ENCODE data around the gene ASNSD1.
"Not testable (repeated sequence)": the region's sequence is repeated elsewhere in the genome, so short reads cannot be mapped to it uniquely, and the experiment has no call there.

Gene ASNSD1

DNA sequence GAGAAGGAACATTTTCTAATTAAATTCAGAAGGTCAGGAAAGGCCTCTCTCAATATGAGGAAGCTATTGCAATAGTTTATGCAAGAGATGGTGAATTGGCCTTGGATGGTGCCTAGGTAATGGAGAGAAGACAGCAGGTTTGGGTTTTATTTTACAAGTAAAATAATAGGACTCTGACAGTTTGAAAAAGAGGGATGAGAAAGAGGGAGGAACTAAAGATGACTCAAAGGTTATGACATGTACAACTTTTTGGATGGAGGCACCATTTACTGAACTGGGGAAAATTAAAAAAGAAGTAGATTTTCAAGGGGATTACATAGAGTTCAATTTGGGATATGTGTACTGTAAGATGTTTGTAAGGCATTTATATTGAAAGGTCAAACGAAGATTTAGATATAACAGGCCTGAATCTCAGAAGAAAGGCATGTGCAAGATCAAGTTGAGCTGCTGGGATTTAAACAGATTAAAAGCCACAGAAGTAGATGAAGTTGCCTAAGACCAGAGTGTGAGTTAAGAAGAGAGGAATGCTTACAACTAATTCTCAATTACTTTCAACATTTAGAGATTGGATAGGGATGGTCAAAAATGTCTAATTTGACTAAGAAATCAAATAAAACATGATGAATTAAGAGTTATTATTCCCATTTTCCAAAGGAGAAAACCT, 12.3 kb upstream of the ASNSD1 start:
- DNase-seq = no peak

- DNase-seq = no peak
Observed at GRCh38 chr2:189651284-189651683, 10.0 kb upstream of the ASNSD1 start.

- DNase-seq = not testable (repeated sequence)
Observed at GRCh38 chr2:189653464-189653863, 7.8 kb upstream of the ASNSD1 start.

GRCh38 chr2:189654641-189655040, 6.6 kb upstream of the ASNSD1 start:
- no peak for DNase-seq

DNA sequence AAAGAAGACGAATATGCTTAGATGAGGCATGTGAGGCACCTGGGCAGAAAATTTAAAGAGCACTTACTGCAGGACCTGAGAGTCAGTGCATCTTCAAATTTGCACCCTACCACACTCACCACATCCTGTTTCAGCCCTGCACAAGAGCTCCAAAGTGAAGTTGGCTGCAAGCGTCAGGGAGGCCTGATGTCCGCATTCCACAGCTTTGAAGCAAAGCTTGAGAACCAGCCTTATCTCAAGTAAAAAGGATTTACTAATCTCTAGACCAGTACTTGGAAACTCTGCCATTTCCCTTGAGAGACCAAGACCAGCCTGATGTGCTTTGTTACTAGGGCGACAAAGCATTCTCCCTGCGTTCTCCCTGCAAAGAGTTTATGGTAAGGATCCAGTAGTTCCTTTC, 3.4 kb upstream of the ASNSD1 start:
- no peak for DNase-seq

DNA sequence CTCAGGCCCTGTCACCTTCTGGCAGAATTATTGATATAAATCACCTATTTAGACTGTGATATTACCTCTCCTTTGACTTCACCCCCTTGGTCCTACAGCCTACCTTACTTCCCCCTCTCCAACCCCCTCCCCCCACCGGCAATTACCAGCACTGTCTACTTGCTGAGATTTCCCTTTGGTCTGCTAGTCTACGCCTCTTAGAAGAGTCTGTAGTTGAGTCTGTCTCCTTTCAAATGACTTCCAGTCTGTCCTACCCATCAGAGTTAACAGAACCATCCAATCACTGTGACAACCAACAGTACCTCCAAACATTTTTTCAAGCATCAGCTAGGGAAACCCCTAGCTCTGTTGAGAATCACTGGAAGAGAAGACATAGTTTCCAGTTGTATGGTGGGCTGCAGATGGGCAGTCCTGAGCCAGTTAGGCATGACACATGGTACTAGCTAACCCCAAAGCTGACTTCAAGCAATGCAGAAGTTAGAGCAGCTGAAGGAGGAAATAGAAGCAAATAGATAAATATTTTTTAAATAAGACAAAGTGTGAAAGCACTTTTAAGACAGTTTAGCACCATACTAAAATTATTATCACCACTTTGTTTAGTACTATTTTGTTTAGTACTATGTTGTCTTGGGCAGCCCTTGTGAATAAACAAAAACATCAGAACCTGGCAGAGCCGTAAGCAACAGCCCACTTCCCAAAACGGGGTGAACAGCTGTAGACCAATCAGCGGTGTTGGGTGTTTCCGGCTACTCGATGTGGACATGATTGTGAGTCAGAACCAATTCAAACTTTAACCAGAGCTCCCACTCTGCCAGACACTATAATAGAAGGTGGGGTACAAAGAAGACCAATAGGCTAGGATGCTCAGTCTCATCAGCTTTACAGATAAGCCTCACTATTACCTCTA, 2.7 kb upstream of the ASNSD1 start:
- DNase-seq = no peak

- DNase-seq = no peak
Observed at GRCh38 chr2:189659734-189660133, 1.5 kb upstream of the ASNSD1 start.

DNA sequence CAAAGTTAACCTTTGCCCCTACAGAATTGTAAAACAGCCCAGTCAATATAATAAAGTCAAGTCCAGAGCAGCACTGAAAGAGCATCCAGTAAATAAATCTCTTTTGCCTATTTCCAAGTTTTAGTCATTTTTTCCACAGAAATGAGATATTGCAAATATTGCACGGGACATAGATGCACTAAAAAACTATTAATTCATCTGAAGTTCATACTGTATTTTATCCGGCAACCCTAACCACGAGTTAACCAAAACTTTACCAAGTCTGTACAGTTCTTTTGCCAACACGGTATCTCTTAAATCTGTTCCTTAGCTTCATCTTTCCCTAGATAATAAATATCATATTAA, 484 bp upstream of the ASNSD1 start:
- no peak for DNase-seq

DNA sequence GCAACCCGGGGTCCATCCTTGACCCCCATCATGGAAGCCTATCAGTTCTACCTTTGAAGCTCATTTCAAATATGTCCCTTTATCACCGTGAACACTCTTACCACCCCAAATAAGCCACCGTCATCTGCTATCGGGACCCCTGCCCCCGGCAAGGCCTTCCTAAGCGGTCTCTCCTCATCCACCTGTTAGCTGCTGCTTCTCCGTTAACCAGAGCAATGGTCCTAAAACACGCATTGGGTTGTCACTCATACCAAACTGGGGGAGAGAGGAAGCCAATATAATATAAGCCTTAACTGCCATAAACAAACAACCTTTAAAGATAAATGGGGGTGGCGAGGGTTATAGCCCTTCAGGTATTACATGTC, 680 bp downstream of the ASNSD1 start:
- DNase-seq = no peak

DNA sequence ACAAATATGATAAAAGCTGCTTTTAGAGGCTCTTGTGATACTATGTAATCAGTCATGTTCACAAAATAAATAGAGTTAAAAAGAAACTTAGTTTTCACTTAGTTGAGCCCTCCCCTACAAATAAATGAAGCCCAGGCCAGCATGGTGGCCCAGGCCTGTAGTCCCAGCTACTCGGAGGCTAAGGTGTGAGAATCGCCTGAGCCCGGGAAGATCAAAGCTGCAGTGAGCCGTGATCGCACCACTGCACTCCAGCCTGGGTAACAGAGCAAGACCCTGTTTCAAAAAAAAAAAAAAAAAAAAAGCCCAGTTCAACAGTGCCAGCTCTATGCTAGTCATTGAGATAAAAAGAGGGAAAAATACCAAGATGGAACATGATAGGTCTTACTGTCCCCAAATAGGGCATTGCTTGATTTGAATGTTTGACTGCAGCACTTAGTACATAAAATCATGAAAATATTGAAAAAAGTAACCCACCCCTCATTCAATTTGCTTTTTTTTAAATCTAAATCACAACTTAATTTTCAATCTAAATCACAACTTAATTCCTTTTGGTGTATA, 1.5 kb downstream of the ASNSD1 start:
- DNase-seq = no peak

DNA sequence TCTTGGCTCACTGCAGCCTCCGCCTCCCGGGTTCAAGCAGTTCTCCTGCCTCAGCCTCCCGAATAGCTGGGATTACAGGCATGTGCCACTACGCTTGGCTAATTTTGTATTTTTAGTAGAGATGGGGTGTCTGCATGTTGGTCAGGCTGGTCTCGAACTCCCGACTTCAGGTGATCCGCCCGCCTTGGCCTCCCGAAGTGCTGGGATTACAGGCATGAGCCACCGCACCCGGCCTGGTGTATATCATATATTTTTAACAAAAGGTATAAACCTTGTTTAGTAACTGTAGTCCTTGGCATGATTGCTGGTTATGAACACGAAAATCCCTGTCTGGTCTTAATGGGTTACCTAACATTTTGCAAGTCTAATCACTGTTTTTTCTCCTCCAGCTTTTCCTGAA, 2.1 kb downstream of the ASNSD1 start:
- not testable (repeated sequence) for DNase-seq

DNA sequence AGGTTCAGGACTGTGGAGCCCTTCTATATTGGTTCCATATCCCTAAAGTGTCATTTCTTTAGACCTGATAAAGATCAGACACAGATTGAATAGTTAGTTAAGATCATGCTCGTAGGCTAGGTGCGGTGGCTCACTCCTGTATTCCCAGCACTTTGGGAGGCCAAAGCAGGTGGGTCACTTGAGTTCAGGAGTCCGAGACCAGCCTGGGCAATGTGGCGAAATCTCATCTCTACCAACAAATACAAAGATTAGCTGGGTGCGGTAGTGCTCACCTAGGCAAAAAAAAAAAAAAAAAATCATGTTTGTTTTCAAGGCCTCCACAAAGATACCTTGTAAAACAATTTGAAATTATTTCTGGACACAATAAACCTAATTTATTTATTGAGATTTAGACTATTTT, 8.7 kb downstream of the ASNSD1 start:
- no peak for DNase-seq

DNA sequence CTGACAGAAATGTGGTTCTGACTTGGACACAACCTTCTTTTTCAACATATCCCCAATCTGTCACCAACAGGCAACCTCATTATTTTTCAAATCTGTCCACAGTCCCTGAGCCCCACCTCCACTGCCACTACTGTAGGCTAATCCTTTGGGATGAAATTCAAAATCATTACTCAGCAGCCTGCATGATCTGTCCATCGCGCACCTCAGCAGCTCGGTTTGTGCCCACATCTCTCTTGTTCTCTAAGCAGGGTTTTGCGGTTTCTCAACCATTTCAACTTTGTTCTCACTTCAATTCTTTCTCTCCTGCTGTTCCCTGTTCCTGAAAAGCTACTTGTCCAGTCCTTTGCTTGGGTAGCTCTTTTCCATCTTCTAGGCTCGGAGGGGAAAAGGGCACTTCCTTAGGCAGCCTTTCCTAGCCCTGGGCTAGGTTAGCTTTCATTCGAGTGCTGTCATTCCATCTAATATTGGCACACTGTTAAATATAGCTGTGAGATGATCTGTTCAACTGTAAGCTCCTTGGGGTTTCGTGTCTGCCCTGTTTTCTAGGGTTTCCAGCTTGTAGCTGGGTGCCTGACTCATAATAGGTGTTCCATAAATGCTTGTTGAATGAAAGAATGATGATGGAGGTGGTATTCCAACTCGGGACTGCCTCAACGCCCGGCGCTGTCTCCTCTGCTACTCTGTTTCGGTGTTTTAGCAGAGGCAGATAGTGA, 12.6 kb downstream of the ASNSD1 start:
- DNase-seq = no peak

DNA sequence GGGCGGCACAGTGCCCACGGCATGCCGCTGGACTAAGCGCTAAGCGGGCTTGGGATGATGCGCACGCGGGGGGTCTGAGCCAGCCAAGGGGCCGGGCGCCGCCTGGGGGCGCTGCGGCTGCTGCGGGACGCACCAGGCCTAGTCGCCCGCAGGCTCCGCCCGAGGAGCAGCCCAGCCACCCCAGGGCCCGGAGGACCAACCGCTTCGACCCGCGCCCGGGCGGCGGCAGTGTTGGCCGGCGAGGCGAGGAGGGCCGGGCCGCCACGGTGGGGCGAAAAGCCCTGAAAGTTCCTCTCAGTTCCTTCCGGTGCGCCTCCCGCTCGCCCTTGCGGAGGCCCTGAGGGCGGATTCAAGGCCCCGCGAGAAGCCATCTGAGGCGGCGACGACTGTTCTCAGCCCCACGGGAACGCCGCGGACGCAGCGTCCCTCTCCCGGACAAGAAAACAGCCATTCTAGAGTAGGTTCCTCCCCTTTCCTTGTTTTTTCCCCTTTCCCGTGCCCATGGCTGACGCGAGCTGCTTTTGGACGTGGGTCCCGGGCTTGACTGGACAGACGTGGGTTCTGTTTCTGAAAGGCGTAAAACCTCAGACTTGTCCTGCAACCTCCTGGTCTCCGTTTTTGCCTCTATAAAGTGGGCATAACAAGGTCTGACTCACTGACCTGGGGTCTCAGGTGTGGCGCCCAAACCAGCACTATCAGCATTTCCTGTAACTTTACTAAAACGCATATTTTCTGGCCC, 13.3 kb downstream of the ASNSD1 start, which contains the start of gene ANKAR:
Gene ANKAR, plus strand, starts transcription at position 297 of the 739 bp plus-strand sequence. CDS start 1,821 bp downstream, outside the sequence.
- peak; percentile 71 to 85 for DNase-seq

- no peak for DNase-seq
Observed at GRCh38 chr2:189676471-189676870, 15.2 kb downstream of the ASNSD1 start.

DNA sequence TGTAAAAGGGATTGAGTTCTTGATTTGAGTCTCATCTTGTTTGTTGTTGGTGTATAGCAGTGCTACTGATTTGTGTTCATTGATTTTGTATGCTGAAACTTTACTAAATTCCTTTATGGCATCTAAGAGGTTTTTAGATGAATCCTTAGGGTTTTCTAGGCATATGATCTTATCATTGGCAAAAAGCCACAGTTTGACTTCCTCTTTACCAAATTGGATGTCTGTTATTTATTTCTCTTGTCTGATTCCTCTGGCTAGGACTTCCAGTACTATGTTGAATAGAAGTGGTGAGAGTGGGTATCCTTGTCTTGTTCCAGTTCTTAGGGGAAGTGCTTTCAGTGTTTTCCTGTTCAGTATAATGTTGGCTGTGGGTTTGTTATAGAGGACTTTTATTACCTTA, 18.0 kb downstream of the ASNSD1 start:
- DNase-seq = no peak

GRCh38 chr2:189681203-189681602, 19.9 kb downstream of the ASNSD1 start:
- DNase-seq = no peak

GRCh38 chr2:189681903-189682302, 20.6 kb downstream of the ASNSD1 start:
- no peak for DNase-seq

DNA sequence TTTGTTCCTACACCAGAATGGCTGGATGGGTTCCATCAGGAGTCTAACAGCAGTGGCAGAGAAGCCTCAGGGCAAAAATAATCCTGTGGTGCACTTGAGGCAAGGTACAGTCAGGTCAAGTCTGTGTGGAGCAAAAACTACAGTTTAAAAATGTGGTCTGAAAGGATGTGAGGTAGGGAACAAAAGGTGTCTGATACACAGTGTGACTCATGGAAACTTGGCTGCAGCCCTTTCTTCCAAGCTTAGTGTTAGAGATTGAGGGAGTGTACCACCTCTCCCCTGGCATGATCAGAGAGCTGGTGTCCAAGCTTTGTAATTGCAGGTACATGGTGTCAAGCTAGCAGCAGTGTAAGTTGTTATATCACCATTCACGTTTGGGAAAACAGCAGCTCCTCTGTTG, 22.1 kb downstream of the ASNSD1 start:
- DNase-seq = no peak

GRCh38 chr2:189684811-189685210, 23.6 kb downstream of the ASNSD1 start:
- DNase-seq = no peak

GRCh38 chr2:189685540-189686229, 24.4 kb downstream of the ASNSD1 start:
- no peak for DNase-seq

DNA sequence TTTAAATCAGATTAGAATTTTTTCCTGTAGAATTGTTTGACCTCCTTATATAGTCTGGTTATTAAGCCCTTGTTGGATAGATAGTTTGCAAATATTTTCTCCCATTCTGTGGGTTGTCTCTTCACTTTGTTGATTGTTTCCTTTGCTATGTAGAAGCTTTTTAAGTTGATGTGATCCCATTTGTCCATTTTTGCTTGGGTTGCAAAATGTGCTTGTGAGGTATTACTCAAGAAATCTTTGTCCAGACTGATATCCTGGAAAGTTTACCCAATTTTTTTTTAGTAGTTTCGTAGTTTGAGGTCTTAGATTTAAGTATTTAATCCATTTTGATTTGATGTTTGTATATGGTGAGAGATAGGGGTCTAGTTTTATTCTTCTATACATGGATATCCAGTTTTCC, 26.5 kb downstream of the ASNSD1 start:
- not testable (repeated sequence) for DNase-seq

Data from SW 1271 (cell line).